GM12878 (cell line): ENCODE results near the gene MESD. TPM values are rescaled to one million over a fixed set of nuclear protein-coding genes. Genes with fewer than 3 reads are reported as not detected.

Experiments
- ATAC-seq: fragments of 200-7000 bp; cut with Tn5 transposase; 3 replicates; pipeline ENCODE4 v1.9.1; 2020; ENCODE audit warnings: mild to moderate bottlenecking, moderate library complexity
- BruUV-seq: library from RNA; stranded (reverse); fragments of 400-500 nt; replicated peaks from 2 replicates; lab custom pipeline; 2021; lab: Mats Ljungman, UMichigan
- CTCF ChIA-PET: fragments of 300-600 bp; sonication (Branson Sonifier 250); formaldehyde crosslinking; extraction: SDS; loops from one replicate; lab custom pipeline; 2021; ENCODE audit warnings: inconsistent platforms; lab: Yijun Ruan, JAX
- POLR2A ChIA-PET: fragments of 350-600 bp; formaldehyde crosslinking; extraction: SDS; loops from one replicate; lab custom pipeline; 2021; ENCODE audit warnings: inconsistent platforms; lab: Charles Lee
- RAD21 ChIA-PET: fragments of 300-600 bp; sonication (Branson Sonifier 250); formaldehyde crosslinking; loops from one replicate; lab custom pipeline; 2023; ENCODE audit warnings: antibody characterized with exemption; ENCODE audit not compliant: unreplicated experiment; lab: Charles Lee
- SMC1A ChIA-PET: fragments of 300-600 bp; sonication (Branson Sonifier 250); formaldehyde crosslinking; loops from one replicate; lab custom pipeline; 2023; ENCODE audit not compliant: unreplicated experiment, uncharacterized antibody; lab: Charles Lee
- DNase-seq: peaks from one replicate; pipeline ENCODE4 v3.0.0-alpha.2; 2011; ENCODE audit warnings: low read depth, low spot score
- FAIRE-seq: peaks from 3 replicates; lab custom pipeline; 2011; peaks lifted over from hg19 to GRCh38; lab: Jason Lieb, UNC
- H2AFZ ChIP-seq: 2 replicates; pipeline ENCODE4 v1.6.0; 2011; ENCODE audit warnings: low read depth, low read length, control low read depth; ENCODE audit not compliant: control insufficient read depth
- H3K27ac ChIP-seq: 2 replicates; pipeline ENCODE4 v1.5.1; 2011; ENCODE audit warnings: control low read depth; ENCODE audit not compliant: control insufficient read depth, insufficient read depth
- H3K27me3 ChIP-seq, 2 experiments: replicated peaks in 1 of 2; 2 replicates each; pipeline versions ENCODE4 v1.6.0 to v1.6.1; 2011; ENCODE audit warnings: low read length in 1 of 2; ENCODE audit not compliant: control insufficient read depth in 2 of 2, insufficient read depth in 2 of 2
- H3K36me3 ChIP-seq, 2 experiments: 2 replicates each; pipeline ENCODE4 v1.5.1; 2011; ENCODE audit warnings: low read length in 1 of 2; ENCODE audit not compliant: control insufficient read depth in 2 of 2, insufficient read depth in 2 of 2
- H3K4me1 ChIP-seq: 2 replicates; pipeline ENCODE4 v1.6.1; 2011; ENCODE audit warnings: mild to moderate bottlenecking, low read length, moderate library complexity, mixed read lengths; ENCODE audit not compliant: control insufficient read depth, insufficient read depth
- H3K4me2 ChIP-seq: 2 replicates; pipeline ENCODE4 v1.6.0; 2011; ENCODE audit warnings: control low read depth; ENCODE audit not compliant: control insufficient read depth, insufficient read depth
- H3K4me3 ChIP-seq: fragments of 200-600 bp; sonication (generic); 2 replicates; pipeline ENCODE4 v1.5.1; 2016
- H3K79me2 ChIP-seq: 2 replicates; pipeline ENCODE4 v1.6.0; 2011; ENCODE audit warnings: low read length; ENCODE audit not compliant: control insufficient read depth, insufficient read depth
- H3K9ac ChIP-seq: 2 replicates; pipeline ENCODE4 v1.8.0; 2011; ENCODE audit warnings: low read length, control low read depth, mixed read lengths; ENCODE audit not compliant: control insufficient read depth, insufficient read depth
- H3K9me3 ChIP-seq: replicated peaks from 3 replicates; pipeline ENCODE4 v1.5.1; 2011; ENCODE audit warnings: mild to moderate bottlenecking, low read length; ENCODE audit not compliant: control insufficient read depth, insufficient read depth
- H4K20me1 ChIP-seq: 2 replicates; pipeline ENCODE4 v1.6.0; 2011; ENCODE audit not compliant: control insufficient read depth, insufficient read depth
- EP300 ChIP-seq, 2 experiments: fragments of 150-350 bp in 1 of 2; IDR thresholded peaks; 2 replicates each; pipeline ENCODE4 v1.6.1; 2011 to 2012; ENCODE audit warnings: low read depth in 2 of 2, low read length in 2 of 2, borderline replicate concordance in 1 of 2, improper control_type of control experiment in 1 of 2, inconsistent platforms in 1 of 2; ENCODE audit not compliant: control insufficient read depth in 1 of 2
- ESRRA ChIP-seq: IDR thresholded peaks from 2 replicates; pipeline ENCODE4 v1.6.1; 2012; ENCODE audit warnings: mild to moderate bottlenecking, low read length, improper control_type of control experiment
- HCFC1 ChIP-seq: fragments of 150-350 bp; IDR thresholded peaks from 2 replicates; pipeline ENCODE4 v1.6.1; 2014; ENCODE audit warnings: low read length
- KDM1A ChIP-seq: fragments of 200-600 bp; sonication (generic); IDR thresholded peaks from 2 replicates; pipeline ENCODE4 v1.6.1; 2016; ENCODE audit warnings: borderline replicate concordance
- MTA3 ChIP-seq: IDR thresholded peaks from 2 replicates; pipeline ENCODE4 v1.6.1; 2012; ENCODE audit warnings: low read length, inconsistent platforms, borderline replicate concordance
- NKRF ChIP-seq: fragments of 450-650 bp; conservative IDR thresholded peaks from 2 replicates; pipeline ENCODE4 v1.6.1; 2017; ENCODE audit warnings: mild to moderate bottlenecking, moderate library complexity
- RBBP5 ChIP-seq: fragments of 200-600 bp; sonication (generic); conservative IDR thresholded peaks from 2 replicates; pipeline ENCODE4 v1.6.1; 2016
- RELA ChIP-seq: fragments of 450-650 bp; IDR thresholded peaks from 2 replicates; pipeline ENCODE4 v1.8.0; 2014; ENCODE audit warnings: borderline replicate concordance; ENCODE audit not compliant: partially characterized antibody
- SMAD1 ChIP-seq: fragments of 450-650 bp; IDR thresholded peaks from 2 replicates; pipeline ENCODE4 v1.6.1; 2018; ENCODE audit warnings: mild to moderate bottlenecking, low read depth; ENCODE audit not compliant: partially characterized antibody
- SREBF1 ChIP-seq: IDR thresholded peaks from 2 replicates; pipeline ENCODE4 v1.6.1; 2012; ENCODE audit warnings: mild to moderate bottlenecking, low read length
- SUPT20H ChIP-seq: IDR thresholded peaks from 2 replicates; pipeline ENCODE4 v1.6.1; 2011; ENCODE audit warnings: low read depth, mild to moderate bottlenecking, low read length, moderate library complexity, borderline replicate concordance; ENCODE audit not compliant: control insufficient read depth
- WGBS: methylation state at CpG from one replicate; pipeline ENCODE4 v1.1.6; 2016; ENCODE audit warnings: low lambda C conversion rate; ENCODE audit not compliant: insufficient replicate concordance, insufficient coverage; ENCODE audit errors: missing lambda C conversion rate; 5-methylcytosine and 5-hydroxymethylcytosine counted together
- in situ Hi-C: fragments of 300-500 bp; cut with MboI; formaldehyde crosslinking; loops from 9 replicates; pipeline ENCODE4 v1.14.3; 2018; ENCODE audit warnings: mixed read lengths
- intact Hi-C: fragments of 100-400 bp; cut with micrococcal nuclease; formaldehyde crosslinking; loops from one replicate; pipeline ENCODE4 v1.14.2; 2022; ENCODE audit not compliant: unreplicated experiment
- polyA plus RNA-seq, 11 experiments: library from polyadenylated mRNA; depleted of rRNA in 4 of 11; unstranded in 6 of 11; stranded (reverse) in 5 of 11; fragments of >200 nt; fragmentation: Nextera tagmentation in 4 of 11; fragmentation: Illumina TruSeq in 1 of 11; extraction: Ambion mirVana in 4 of 11; extraction: Trizol in 1 of 11; gene quantifications; 1 replicate in 1 of 11; 2 replicates in 10 of 11; pipeline versions ENCODE4 v1.2.1 to v1.2.3, GENCODE V29; 2011 to 2016; ENCODE audit warnings: inconsistent platforms in 2 of 11, missing spikeins in 2 of 11, low read depth in 1 of 11
- total RNA-seq, 4 experiments: library from RNA; depleted of rRNA in 3 of 4; stranded (reverse); fragments of >200 nt in 3 of 4; fragmentation: Illumina TruSeq in 1 of 4; extraction: Trizol in 1 of 4; gene quantifications; 2 replicates each; pipeline versions ENCODE4 v1.2.1 to v1.2.3, GENCODE V29; 2013 to 2021
- TF ChIP-seq, protein P1 (sequence below): fragments of 450-650 bp; IDR thresholded peaks from 2 replicates; pipeline ENCODE4 v1.6.1; 2017; ENCODE audit warnings: antibody characterized with exemption, mild to moderate bottlenecking, moderate library complexity

MESD gene
- total and polyA plus RNA-seq, 10 of the 15 experiments (the other 5 are each of a cell fraction or from before 2014, with no cell fraction given): 10.2 to 39.8 (median 20.9) TPM

- Histone ChIP-seq H2AFZ (no peak overlapping the region), H3K4me1 (no peaks in the 10 kb centered on the region), H3K27ac (no peak overlapping the region), H3K79me2 (no peaks in the 10 kb centered on the region), H3K9me3 (no peaks in the 10 kb centered on the region), H3K27me3 (no peaks in the 10 kb centered on the region; a peak in 1 of 4 replicates), H3K4me2 (no peak overlapping the region), H4K20me1 (no peaks in the 10 kb centered on the region), H3K36me3 (no peaks in the 10 kb centered on the region), H3K4me3 (no peak overlapping the region), H3K9ac (no peak overlapping the region)
- no TSS peak for BruUV-seq
- FAIRE-seq: no peak
- TF ChIP-seq RELA: no peak
- no peak for TF ChIP-seq EP300 (IDR thresholded peaks at IDR 0.05; ENCODE audit: borderline replicate concordance in 1 of 2, control insufficient read depth in 1 of 2, low read depth in 2 of 2, low read length in 2 of 2)
- TF ChIP-seq ESRRA: no peak
- no peak for TF ChIP-seq SREBF1
- no peak for TF ChIP-seq NKRF
- TF ChIP-seq SUPT20H: no peak
- no peak for TF ChIP-seq MTA3
- TF ChIP-seq KDM1A: no peak
- no peak for TF ChIP-seq SMAD1
- TF ChIP-seq, protein P1, sequence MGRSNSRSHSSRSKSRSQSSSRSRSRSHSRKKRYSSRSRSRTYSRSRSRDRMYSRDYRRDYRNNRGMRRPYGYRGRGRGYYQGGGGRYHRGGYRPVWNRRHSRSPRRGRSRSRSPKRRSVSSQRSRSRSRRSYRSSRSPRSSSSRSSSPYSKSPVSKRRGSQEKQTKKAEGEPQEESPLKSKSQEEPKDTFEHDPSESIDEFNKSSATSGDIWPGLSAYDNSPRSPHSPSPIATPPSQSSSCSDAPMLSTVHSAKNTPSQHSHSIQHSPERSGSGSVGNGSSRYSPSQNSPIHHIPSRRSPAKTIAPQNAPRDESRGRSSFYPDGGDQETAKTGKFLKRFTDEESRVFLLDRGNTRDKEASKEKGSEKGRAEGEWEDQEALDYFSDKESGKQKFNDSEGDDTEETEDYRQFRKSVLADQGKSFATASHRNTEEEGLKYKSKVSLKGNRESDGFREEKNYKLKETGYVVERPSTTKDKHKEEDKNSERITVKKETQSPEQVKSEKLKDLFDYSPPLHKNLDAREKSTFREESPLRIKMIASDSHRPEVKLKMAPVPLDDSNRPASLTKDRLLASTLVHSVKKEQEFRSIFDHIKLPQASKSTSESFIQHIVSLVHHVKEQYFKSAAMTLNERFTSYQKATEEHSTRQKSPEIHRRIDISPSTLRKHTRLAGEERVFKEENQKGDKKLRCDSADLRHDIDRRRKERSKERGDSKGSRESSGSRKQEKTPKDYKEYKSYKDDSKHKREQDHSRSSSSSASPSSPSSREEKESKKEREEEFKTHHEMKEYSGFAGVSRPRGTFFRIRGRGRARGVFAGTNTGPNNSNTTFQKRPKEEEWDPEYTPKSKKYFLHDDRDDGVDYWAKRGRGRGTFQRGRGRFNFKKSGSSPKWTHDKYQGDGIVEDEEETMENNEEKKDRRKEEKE: no peak
- TF ChIP-seq RBBP5: no peak
- no peak for TF ChIP-seq HCFC1
- ChIA-PET CTCF (interaction anchor here (0.7 to 1.4 kb wide), 2 partner anchors 8 to 10 kb away, joined by 3 read pairs; no protein-coding TSS in a partner anchor), POLR2A (no interaction called here), SMC1A (no interaction called here), RAD21 (no interaction called here)
- in situ Hi-C loops (no loop called here), intact Hi-C loops (no loop called here)
- no peak for ATAC-seq
- no peak for DNase-seq
- 51% methylated on average over 4 of the region's 4 CpGs for WGBS
Observed at GRCh38 chr15:80929225-80929624, 60.4 kb downstream of the MESD start.
